DMS153 (cell line): ENCODE results near the gene CRAMP1.

Source experiments
- DNase-seq: peaks from one replicate; lab custom pipeline; 2025; lab: John Stamatoyannopoulos, UW

Gene CRAMP1

DNA sequence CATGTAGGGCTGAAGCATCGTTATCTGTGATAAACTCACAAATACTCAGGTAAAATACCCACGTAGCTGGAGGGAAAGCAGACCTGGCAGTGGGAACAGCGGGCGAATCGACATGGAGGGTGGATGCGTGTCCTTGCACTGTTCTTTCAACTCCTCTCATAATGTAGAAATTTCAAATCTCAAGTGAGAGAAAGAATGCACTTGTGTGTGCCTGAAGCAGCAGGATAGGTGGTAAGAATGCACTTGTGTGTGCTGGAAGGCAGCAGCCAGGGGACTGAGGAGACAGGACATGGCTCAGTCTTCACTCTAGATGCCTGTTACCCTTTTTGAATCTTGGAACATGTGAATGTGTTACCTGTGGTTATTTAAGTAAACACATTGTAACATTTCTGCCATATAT is 10.7 kb upstream of the CRAMP1 start:
- DNase-seq: no peak

DNA sequence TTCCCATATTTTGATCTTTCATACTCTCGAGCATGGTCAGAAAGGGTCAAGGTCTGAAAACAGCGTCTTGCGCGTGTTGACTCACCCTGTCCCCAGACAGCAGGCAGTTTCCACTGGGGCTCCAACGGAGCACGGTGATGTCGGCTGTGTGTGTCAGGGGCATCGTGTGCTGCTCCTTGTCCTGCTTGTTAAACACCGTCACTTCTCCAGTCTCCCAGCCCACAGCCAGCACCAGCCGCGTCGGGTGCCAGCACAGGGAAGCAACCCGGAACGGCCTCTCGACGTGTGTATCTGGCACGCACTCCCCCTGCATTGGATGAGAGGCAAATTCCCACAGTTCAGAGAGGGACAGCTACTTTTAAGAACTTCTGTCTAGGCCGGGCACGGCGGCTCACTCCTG is 9.9 kb upstream of the CRAMP1 start:
- no peak for DNase-seq

DNA sequence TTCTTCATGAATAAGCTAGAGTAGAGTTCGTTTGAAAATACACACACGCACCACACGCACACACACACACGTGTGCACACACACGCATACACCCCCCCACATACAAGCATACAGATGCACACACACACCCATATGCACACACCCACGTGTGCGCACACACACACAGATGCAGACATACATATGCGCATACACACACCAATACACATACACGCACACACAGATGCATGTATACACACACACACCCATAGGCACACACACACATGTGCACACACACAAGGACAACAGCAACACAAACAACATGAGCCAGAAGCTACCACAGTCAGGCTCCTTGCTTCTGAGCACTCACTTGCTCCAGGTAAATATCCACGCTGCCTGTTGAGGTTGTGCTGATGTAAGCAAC is 5.4 kb upstream of the CRAMP1 start:
- no peak for DNase-seq

DNA sequence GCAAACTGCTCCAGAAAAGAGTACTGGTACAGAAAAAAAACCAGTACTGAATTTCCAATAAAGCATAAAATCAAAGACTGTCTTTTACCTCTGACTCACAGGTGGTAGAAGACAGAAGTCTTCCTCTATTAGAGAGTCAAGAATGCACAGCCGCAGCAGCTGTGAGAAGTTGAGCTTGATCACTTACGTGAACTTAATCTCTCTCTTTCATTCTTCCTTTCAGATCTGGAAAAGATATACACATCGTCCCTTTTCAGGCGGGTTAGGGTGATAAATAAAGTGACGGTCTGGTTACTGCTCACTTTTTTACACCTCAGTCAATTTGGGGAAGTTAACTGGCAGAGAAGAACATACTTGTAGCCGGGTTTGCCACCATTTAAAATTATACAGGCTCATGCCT is 4.2 kb upstream of the CRAMP1 start:
- no peak for DNase-seq

DNA sequence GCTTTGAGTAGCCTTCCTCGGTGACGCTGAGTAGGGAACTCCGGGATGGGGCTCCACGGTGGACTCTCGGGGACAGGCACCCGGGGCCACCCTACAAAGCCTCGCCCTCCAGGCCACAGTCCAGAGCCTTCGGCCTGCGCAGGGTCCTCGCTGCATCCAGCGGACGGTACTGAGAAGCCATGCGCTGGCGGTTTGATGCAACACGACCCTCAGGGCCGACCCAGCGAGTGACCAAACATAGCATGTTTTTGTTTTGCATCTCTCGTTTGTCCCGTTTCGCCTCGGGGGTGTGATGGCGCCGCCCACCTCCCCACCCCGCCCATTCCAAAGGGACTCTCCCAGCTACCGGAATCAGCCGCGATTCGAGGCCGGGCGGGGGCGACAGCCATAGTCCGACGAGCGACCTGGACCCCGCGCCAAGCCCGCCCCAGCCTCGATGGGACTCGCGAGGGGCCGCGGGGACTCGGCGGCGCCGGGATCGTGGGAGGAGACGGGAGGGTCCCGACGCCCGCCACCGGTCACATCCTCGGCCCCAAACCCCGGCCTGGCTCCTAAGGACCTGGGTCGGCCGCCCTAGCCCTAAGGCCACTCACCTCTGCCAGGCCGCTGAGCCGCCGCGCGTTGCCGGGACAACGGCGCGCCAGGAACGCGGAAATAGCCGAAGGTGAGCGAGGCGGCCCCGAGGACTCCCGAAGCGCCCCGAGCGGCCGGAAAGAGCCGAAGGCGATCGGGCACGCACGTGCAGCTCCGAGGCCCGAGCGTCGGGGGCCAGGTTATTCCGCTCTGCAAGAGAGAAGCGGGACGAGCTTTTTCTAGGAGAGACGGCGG is 1.9 kb upstream of the CRAMP1 start:
- DNase-seq: peak; percentile 73

DNA sequence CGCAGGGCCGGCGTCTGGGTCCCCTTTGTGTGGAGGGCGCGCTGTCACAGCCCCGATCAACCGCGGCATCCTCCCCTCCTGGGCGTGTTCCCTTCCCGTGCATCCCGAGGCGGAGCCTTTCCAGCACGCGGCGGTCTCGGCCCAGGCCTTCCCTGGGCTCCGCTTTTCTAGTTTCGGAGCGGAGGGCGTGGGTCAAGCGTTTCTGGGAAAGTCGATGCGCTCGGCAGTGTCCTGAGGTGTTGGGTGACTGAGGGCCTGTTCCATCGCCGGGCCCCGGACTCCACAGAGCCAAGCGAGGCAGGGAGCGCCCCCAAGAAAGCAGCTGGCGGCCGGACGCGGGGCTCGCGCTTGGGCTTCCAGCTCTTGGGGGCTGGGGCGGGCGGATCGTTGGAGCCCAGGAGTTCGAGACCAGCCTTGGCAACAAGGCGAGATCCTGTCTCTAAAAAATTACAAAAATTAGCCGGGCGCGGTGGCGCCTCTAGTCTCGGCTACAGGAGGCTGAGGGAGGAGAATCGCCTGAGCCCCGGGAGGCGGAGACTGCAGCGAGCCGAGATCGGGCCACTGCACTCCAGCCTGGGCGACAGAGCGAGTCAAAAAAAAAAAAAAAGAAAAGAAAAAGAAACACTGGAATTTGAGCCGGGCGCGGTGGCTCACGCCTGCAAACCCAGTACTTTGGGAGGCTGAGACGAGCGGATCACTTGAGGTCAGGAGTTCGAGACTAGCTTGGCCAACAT is 1.1 kb upstream of the CRAMP1 start:
- DNase-seq: no peak

DNA sequence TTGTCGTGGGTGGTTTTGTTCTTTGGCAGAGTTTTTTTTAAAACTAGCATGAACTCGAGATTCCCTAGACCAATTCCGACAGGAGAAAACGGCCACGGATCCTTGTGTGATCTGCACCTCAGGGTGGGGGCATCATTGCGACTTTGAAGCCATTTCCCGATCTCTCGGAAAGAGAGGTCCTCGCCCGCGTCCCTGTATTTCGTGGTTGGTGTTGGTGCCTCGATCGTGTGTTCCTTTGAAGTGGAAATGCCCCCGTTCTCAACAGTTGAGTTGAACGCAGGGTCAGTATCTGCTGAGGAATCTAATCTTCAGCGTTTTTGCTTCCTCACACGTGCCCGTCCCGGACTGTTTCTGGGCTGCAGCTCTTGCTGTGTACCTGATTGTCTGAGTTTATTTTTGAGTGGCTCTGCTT is 1.1 kb downstream of the CRAMP1 start:
- no peak for DNase-seq

DNA sequence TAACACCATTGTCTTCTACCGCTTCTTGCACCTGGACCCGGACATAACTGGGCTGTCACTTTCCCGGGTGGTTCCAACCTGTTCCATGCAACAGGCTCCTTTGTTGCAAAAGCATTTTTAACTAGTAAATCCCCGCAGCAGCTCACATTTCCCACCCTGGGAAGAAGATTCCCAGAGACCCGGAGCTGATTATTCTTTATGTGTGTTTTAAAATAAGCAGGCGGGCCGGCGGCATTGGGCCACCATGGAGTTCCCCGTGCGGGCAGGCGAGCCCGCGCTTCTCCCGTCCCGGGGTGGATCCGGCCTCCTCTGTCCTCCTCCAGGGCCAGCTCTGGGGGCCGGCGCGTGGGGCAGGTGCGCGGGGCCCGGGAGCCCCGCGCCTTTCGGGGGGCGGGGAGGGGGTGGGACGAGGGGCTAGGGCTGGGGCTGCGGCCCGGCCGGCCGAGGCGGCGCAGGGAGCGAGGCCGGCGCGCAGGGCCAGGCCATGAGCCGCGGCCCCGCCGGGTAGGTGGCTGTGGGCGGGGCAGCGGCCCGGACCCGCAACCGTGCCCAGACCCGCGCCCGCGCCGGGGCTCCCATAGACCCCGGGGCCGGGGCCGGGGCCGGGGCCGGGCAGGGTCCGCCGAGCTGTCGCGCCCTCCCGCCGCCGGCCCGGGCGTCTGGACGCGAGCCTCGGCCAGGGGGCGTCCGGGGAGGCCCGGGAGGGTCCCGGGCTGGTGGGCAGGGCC is 1.7 kb downstream of the CRAMP1 start:
- no peak for DNase-seq

DNA sequence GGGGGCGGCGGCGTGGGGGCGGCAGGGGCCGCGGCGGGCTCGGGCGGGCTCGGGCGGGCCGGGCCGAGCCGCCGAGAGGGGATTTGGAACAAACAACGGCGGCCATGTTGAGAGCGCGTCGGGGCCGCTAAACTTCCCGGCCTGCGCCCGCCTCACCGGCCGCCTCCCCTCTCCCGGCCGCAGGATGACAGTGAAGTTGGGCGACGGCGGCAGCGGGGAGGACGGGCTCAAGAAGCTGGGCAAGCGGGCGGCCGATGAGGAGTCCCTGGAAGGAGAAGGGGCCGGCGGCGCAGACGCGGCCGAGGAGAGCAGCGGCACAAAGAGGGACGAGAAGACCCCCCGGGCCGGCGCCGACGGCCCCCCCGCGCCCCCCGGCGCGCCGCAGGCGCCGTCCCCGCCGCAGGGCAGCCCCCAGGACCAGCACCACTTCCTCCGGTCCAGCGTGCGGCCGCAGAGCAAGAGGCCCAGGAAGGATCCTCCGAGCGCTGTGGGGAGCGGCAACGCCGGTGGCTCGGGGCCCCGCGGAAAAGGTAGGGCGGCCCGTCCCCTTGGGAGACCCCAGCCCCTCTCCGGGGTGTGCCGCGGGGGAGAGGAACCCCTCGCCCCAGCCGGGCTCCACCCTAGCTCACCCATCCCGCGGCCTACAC is 2.4 kb downstream of the CRAMP1 start:
- DNase-seq: no peak

DNA sequence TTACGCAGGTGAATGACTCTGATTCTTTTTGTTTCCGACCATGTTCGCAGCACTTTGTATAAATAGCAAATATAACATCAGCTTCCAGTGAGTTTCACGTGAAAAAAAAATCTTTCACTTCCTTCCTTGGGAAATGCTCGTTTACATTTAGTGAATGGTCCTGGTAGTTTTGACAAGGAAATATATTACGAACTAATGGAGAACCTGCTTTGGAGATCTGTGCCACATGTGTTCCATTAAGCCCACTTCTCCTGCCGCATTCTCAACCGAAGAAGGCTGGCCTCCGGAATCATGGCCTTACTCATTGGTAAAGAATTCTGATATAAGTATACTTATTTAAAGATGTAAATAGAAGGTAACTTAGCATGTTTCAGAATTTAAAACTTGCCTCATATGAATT is 3.6 kb downstream of the CRAMP1 start:
- DNase-seq: no peak

DNA sequence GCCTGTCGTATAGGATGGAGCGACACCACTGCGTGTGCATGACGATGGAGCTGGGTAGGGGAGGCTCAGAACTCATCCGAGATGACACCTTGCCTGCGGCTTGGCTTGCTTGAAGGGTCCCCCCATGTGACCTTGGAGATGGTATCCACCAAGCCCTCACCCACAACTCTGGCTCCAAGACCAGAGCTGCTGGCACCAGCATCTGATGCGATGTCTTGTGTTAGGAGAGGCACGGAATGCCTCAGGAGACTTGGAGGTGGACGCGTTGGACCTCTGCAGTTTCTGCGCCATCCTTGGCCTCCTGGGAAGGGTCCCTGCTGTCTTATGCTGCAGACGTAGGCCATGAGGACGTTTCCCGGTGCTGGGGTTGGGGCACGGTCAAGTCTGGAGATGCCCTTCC is 7.8 kb downstream of the CRAMP1 start:
- DNase-seq: no peak

DNA sequence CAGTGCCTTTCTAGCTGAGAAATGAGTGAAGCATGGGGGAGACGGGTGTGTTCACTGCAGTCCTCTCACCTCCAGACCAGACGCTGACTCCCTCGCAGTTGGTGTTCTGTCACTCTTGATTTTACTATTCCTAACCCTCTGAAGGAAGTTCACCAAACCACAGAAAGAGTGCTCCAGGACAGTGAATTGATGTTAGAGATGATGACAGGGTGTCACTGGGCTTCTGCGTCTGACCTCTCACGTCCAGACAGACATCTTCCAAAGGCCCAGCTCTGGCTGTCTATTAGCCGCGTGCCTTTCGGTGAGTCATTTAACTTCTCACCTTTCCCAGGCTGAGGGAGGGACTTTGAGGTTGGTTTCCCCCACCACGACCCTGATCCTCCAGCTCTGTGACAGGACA is 8.2 kb downstream of the CRAMP1 start:
- no peak for DNase-seq

DNA sequence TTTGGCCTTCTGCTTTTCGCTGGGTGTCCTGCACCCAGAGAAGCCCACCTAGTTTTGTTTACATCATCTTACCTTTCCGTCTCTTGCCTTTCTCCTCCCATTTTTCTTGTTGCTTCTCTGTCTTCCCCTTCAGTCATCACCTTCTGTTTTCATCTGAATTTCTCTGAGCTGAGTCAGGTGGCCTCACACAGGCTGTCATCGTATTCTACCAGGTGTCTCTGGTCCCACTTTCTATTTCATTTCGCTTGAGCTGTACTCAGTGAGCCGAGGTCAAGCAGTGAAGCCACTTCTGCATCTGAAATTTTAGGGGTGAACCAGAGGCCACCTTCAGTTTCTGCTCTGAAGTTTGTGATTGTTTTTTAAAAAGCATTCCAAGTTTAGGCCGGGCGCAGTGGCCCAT is 9.7 kb downstream of the CRAMP1 start:
- no peak for DNase-seq

DNA sequence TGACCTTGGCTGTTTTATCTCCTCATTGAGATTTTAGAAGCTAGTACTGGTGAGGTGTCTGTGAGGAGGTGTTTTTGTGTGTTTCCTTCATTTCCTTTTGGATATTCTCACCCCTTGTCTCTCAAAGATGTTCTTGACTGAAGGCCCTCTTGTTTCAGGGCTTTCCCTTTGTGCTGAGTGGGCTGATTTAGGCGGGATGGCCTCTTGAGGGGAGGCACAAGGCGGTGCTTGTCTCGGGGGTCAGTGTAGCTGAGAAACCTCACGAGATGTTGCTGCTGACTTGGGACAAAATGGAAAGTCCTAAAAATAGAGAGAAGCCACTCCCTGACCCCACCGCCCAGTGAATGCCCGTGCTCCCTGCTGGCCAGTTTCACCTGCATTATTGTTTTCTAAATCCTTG is 14.2 kb downstream of the CRAMP1 start:
- DNase-seq: no peak

DNA sequence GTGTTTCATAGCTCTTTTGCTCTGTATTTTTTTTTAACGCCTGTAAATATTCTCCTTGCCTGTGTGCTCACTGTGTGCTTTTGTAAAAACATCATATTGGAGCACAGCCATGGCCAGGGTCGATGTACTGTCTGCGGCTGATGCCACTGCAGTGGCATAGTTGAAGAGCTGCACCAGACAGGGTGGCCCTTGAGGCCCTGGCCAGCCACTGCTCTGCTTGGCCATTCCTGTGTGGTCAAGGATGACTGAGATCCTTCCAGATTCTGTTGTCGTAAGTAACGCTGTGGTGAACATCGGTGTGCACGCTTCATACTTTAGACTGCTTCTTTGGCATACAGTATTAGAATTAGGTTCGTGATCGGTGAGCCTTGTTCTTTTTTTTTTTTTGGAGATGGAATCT is 14.6 kb downstream of the CRAMP1 start:
- no peak for DNase-seq

DNA sequence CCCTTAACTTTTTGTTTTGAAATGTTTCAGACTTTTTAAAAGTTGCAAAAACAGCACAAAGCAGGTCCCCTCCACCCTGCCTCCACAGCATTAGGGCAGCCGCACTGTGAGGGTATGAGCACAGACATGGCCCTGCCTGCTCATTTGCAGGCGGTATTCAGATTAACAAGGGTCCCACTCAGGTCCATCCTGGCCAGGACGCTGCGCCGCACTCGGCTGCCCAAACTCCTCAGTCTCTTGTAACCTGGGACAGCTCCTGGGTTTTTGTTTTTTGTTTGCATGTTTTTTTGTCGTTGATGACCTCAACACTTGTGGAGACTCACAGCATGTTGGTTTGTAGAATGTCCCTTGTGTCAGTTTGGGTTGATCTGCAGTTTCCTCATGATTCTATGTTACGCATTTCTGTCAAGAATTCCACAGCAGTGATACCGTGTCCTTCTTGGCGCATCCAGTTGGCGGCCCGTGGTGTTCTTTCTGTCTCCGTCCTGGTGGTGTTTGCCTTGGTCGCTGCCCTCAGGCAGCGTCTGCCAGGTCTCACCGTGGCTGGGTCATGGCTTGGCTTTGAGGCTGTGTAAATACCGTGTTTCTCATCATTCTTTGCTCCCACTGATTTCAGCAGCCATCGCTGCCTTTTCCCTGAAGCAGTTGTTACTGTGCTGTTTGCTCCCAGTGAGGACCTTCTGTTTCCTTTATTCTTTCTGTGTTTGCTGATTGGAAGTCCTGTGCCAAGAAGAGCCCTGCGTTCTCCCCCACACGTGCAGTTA is 18.5 kb downstream of the CRAMP1 start:
- no peak for DNase-seq

DNA sequence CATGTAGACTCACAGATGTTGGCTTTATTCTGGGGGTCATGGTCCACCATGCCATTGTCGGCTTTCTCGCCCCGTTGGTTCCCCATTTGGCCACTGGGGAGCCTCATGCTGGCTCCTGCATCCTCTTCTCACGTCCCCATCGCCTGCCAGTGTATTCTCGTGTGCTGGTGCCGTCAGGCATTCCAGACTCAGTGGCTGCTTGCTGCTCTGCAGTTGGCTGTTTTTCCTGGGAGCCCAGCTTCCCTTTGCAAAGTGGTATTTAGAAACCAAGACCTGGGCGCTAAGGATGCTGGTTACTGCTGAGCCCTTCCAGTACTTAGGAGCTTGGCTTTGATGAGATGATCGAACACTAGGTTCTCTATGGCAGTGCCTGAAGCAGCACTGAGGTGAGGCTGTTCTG is 19.1 kb downstream of the CRAMP1 start:
- DNase-seq: no peak

DNA sequence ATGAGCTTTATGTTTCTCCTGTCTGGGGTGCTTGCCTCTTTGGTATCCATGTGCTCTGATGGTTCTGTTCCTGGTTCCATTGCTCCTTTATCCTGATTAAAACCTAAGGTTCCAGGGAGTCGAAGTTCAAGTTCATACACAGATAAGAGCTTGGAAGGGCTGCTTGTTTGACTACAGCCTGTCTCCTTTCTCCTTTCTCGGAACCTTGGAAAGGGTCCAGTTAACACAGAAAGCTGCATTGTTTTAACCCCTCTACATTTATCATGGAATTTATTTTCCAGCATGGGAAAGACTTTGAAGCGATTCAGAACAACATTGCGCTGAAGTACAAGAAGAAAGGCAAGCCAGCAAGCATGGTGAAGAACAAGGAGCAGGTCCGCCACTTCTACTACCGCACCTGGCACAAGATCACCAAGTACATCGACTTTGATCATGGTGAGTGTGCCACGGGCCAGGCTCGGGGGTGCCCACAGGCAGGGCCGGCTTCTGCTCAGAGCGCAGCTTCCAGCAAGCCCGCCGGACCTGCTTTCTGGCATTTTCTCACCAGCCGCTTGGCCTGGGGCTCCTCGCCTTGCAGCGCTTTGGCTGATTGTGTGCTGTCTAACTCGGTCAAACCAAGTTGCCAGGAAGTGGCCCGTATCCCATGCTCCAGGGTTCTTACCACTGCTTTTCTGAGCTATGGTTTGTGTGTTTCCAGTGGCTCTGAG is 19.9 kb downstream of the CRAMP1 start:
- no peak for DNase-seq

DNA sequence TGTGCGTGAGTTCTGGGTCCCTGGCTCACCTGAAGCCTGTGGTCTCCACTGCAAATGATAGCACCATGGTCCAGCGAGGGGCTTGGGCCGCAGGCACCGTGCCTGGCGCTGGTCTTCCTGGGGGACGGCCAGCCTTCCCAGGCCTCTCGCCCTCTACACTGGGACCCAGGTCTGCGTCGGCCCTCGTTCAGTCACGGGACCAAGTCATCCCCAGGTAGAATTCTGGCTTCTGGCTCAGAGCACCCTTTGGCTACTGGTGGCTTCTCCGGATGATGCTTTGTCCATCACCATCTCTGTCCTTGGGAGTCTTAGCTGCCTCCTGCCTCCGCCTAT is 20.4 kb downstream of the CRAMP1 start:
- no peak for DNase-seq

DNA sequence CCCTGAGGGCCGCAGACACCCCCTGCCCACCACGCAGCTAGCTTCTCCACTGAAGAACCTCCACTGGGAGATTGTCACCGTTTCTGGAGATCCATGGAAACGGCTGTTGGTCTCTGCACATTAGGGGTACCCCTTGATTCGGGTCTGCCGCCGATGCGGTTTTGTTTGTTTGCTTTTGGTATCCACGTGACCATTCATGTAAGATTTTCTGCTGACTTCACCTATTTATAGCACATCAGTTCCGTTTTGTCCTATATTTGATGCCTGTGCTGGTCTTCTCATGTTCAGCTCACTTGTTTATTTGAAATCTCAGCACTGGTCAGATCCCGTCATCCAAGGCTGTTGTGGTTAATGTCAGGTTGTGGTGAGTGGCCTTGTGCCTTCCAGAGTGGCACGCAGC is 21.1 kb downstream of the CRAMP1 start:
- DNase-seq: no peak

DNA sequence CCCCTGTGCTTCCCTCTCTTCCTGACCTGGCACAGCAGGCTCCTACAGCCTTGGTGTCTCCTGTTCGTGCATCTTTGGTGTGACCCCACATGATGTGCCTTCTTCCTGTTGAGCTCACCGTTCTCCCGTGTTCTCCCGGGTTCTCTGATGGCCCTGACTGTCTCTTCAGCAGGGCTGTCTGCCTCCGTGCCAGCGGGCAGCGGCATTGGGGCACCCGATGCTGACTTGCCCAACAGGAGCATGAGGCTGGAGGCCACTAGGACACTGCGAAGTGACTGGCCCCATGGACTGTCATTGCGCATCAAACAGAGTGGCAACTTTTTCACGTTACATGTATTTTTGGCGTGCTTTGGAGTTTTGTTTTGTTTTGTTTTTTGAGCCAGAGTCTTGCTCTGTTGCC is 22.4 kb downstream of the CRAMP1 start:
- no peak for DNase-seq
